HK-2 (cell line): ENCODE results near the gene PAXX.

ENCODE experiments used
- DNase-seq: peaks from one replicate; pipeline ENCODE4 v3.0.0-alpha.2; 2018; ENCODE audit not compliant: unreplicated experiment

PAXX gene

DNA sequence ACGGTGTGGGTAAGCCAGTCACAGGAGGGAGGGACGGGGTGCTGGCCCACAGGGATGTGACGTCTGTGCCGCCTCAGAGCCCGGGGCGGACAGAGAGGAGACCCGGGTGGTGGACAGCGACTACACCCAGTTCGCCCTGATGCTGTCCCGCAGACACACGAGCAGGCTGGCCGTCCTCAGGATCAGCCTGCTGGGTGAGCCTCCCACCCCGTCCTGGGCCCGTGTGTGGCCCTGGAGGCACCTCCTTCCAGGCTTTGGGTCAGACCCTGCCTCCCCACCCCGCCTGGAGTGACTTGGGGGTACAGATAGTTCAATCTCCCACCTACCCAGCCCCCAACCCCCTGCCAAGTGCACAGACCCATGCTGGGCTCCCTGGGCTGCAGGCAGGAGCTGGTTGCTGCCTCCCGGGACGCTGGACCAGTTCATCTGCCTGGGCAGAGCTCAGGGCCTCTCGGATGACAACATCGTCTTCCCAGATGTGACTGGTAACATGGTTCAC is 38.4 kb upstream of the PAXX start:
- DNase-seq, result no peak

DNA sequence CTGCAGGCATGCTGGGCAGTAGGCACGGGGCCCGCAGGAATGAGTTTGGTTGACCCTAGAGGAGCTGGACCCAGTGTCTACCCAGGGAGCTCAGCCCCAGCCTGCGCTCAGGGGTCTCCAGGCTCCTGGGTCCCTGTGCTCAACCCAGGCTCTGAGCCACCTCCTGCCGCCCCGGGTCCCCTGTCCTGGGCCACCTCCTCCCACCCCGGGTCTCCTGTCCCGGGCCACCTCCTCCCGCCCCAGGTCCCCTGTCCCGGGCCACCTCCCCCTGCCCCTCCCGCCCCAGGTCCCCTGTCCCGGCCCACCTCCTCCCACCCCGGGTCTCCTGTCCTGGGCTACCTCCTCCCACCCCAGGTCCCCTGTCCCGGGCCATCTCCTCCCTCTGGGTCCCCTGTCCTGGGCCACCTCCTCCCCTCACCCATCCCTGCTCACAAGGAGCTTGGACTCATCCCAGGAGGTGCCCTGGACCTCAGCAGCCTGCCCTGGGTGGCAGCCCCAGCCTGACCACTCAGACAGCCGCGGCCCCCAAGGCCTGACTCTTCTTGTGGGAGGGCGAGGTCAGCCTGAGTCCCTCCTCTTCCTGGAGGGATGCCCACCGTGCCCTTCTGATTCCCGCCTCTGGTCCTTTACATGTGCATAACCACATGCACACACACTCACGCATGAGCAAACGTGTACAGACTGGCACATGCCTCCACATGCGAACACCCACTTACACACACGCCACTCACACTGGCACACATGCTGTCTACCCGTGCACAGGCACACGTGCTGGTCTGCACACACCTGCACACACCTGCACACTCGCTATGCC is 37.7 kb upstream of the PAXX start:
- DNase-seq, result no peak

DNA sequence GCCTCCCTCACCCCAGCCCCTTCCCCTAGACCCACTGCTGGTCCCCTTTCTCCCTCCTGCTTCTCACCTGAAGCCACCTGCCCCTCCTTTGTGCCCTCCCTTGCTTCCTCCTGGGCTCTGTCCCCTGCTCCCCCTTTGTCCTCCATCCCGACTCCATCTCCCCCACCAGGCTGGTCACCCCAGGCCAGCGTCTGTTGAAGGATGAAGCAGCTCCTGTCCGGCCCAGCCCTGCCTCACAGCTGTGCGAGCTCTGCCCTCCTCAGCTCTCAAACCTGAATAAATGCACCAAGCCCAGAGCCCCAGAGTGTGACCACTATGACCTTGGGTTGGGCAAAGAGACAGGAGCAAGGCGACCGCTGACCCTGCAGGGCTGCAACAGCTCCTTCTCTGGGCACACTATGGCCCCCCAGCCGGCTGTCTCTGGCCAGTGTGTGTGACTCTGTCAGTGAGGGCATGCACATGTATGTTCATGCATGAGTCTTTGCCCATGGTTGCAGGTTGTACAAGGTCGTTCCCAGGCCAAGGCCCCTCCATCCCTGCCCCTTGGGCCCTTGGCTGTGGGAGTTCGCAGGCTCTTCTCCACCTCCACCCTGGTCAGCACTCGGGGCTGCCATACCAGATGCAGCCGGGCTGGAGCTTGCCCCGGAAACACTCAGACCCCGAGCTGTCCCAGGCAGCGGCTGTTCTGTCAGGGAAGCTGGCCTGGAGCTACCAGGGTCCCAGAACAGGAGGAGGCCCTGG is 36.9 kb upstream of the PAXX start:
- no peak for DNase-seq

DNA sequence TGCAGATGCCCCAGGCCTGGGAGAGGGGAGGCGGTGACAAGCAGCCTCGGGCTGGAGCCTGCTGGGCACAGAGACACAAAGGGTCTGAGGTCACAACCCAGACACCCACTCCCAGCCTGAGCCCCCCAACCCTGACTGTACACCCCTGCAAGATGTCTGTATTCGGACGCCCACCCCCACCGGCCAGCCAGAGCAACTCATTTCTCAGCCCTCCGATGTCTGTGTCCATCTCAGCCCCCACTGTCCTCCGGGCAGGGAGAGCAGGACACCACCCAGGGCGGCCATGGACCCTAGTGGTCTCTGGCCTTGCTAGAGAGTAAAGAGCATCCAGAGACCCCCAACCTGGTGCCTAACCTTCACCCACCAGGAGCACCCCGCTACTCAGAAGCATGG is 36.3 kb upstream of the PAXX start:
- DNase-seq, result no peak

DNA sequence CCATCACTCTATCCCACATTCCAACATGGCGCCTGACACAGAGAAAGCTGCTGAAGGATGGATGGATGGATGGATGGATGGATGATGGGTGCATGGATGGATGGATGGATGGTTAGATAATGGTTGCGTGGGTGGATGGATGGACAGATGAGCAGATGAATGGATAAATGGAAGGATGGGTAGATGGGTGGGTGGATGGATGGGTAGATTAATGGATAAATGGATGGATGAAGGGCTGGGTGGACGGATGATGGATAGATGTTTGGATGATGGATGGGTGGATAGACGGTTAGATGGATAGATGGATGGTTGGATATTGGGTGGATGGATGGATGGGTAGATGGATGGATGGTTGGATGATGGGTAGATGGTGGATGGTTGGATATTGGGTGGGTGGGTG is 35.6 kb upstream of the PAXX start:
- DNase-seq, result no peak

DNA sequence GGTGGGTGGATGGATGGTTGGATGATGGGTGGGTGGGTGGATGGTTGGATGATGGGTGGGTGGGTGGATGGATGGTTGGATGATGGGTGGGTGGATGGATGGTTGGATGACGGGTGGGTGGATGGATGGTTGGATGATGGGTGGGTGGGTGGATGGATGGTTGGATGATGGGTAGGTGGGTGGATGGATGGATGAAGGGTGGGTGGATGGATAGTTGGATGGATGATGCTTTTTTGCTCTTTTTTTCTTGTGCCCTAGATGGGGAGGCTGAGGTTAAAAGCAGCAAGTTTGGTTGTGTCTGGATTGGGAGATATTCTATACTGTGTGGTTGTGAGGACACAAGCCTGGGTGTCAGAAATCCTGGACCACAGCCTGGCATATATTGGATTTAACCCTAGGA is 34.8 kb upstream of the PAXX start:
- no peak for DNase-seq

DNA sequence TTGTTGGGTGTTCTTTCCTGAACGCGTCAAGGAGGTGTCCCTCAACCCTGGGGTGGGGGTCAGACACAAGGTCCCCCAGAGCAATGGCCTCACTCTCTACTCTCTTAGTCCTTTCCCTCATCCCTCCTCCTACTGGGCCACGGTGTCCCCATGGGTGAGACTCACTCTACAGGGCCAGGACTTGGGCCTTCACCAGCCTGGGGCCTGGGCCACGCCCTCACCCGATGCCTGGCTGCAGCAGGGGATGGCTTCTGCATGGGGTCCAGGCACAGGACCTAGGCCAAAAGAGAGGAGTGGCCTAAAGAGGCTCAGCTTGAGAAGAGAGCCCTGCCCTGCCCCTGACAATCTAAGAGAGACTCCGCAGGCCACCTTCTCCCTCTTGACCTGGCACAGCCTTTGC is 34.3 kb upstream of the PAXX start:
- DNase-seq, result no peak

DNA sequence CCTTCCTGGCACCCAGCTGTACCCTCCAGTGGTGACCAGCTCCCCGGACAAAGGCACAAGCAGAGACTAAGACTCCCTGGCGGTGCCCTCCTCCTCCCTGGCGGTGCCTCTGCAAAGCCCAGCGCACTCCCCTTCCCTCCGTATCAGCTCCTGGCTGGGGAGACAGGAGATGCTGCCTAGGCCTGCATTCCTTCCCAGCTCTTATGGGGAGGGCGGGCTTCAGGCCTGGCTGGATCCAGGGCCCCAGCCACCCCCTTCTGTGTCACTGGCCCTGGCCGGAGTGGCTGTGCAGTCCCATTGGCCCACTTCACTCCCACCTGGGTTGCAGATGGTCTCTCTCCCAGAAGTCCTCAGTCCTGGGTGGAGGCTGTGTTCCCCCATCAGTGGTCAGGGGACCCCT is 33.7 kb upstream of the PAXX start:
- no peak for DNase-seq

DNA sequence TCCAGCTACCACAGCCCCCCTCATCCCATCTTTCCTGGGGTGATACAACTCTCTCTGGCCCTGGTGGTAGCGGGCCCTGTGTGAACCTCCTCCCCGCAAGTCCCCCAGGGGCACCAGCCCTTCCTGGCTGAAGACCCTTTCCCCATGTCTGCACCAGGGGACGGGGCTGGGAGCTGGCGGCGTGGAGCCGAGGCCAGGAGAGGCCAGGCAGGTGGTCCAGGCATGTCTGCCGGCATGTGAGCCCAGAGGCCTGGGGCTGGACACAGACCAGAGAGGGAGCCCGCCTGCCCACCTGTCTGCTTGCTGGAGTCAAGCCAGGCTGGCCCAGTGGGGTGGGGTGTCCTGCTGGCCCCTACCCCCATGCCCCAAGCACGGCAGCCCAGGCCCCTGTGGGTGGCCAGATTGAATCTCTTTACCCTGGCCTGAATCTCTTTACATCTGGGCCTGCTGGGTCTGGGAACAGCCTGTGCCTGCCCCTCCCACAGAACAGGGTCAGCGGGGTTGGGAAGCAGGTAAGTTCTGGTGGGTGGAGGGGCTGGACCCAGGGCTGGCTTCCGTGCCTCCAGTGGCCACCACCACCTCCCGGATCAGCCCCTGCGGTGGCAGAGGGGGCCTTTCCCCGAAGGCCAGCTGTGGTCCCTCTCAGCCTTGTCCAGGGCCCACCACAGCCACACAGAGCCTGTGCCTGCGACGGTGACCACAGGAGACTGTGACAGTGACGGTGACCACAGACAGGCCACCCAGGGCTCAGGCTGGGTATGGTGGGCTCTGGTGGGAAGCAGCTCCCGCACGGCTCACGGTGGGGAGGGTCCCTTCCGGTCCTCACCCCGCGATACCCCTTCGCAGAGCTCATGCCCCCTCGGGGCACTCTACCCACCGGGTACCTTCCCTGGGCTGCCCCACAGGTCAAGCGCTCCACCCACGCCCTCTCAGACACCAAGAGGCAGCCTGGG is 33.0 kb upstream of the PAXX start:
- DNase-seq, result no peak

DNA sequence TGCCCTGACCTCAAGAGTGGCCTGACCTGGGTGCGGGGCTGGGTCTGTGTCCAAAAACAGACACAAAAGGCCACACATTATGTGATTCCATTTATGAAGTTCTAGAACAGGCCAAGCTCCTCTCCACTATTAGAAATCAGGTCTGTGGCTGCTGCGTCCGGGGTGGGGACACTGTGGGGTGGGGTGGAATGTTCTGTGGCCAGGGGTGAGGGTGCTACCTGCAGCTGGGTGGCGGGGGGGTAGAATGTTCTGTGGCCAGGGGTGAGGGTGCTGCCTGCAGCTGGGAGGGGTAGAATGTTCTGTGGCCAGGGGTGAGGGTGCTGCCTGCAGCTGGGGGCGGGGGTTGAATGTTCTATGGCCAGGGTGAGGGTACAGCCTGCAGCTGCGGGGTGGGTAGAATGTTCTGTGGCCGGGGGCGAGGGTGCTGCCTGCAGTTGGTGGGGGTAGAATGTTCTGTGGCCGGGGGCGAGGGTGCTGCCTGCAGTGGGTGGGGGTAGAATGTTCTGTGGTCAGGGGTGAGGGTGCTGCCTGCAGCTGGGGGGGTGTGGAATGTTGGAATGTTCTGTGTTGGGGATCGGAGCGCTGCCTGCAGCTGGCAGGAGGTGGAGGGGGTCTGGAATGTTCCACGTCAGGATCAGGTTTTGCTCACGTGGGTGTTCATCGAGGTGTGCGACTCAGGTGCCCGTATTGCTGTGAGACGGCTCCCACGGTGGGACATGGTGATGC is 31.8 kb upstream of the PAXX start:
- DNase-seq, result no peak

DNA sequence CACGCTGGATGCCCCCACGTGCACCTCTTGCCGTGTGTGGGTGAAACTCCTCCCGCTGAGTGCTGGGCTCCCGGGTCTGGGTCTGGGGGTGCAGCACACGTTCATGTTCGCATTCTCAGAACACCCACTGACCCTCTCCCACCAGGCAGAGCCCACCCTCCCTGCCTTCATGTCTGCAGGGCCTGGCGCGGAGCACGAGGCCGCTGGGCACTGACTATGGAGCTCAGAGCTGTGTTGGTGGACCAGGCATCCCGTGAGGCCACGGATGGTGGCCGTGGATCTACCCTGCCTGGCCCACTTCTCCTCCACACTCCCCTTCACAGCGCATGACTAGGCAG is 31.3 kb upstream of the PAXX start:
- DNase-seq, result no peak

DNA sequence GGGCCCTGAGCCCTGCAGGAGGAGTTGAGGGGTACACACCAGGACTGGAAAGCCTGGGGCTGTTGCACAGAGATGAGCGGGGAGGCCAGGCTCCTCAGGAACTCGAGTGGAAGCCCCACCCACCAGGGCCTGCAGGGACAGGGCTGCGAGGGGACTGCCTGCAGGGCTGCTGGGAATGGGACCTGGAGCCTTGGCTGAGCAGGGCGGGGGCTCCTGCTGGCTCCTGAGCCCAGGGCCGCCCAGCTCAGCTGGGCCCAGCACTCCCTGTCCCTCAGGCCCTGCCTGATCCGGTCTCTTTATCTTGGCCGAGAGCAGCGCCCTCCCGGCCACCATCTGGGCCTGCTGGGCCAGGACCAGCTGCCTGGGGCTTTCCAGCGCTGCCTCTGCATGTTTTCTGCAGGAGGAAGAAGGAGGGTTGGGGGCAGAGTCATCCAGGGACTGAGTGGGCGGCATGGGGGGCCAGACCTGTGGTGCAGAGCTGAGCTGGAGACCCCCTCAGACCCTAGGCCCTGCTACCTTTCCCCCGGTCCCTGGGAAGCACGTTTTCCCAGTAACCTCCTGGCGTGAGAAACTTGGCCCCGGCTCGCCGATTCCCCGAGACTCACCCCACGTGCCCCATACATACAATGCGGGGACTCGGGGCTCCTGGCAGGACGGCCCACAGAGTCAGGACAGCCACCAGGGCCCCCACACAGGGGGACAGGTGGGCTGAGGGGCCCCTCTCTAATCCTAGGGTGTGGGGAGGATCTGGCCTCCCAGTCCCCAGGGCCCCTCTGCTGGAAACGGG is 30.8 kb upstream of the PAXX start:
- no peak for DNase-seq

DNA sequence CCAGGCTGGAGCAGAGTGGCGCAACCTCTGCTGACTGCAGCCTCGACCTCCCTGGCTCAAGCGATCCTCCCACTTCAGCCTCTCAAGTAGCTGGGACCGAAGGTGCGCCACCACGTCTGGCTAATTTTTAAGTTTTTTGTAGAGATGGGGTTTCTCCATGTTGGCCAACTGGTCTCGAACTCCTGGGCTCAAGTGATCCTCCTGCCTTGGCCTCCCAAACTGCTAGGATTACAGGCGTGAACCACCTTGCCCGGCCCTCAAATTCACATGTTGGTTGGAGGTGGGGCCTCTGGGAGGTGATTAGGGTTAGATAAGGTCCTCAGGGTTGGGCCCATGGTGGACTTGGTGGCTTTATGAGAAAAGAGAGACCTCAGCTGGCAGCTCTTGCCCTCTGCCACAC is 30.1 kb upstream of the PAXX start:
- DNase-seq, result no peak

DNA sequence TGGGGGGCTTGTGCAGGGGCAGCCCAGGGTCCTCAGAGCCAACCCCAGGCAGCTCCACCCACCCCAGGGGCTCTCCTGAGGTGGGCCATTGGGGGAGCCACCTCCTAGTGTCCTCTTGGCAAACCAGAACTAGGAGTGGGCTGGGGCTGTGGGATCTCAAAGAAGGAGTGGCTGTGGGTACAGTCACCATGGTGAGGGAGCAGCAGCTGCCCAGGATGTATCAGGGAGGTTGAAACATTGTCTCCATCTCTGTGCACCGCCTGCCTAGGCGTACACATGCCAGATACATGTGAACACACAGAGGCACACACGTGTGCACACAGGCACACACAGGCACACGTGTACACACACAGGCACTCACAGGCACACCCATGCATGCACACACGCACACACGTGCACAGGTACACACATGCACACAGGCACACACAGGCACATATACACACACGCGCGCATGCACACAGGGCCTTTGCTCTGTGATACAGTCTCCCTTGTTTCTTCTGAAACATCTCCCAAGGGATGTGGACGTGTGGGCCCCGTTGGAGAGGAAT is 29.4 kb upstream of the PAXX start:
- no peak for DNase-seq

DNA sequence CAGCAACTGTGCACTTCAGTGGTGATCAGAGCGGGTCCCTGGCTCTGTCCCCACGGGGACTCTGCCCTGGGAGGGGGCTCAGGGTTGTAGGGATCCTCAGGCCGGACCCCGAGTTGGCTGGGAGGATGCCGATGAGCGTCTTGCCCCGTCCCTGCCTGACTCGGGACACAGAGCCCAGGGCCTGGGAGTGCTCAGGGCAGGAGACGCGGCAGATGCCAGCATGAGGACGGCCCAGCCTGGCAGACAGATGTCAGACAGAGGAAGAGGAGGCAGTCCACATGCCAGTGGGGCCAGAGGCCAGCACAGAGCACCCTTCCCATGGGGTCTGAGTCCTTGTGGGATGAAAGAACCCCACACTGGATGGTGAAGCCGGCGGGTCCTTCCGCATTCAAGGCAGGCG is 28.9 kb upstream of the PAXX start:
- DNase-seq, result no peak

DNA sequence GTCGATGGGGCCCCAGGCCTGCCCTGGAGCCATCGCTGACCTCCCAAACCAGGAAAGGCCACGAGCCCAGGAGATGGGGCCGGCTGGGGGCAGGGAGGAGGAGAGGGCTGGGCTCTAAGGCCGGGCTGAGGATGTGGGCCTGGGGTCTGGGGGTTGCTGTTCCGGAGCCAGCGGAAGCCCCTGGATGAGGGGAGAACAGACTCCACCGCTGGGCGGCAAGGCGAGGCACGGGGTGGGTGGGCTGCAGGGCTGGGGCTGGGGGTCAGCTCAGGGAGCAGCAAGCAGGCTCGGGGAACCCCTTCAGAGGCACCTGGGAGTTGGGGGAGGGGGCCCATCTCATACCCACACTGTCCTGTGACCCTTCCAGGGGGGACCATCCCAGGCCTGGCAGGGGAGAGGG is 28.5 kb upstream of the PAXX start:
- no peak for DNase-seq

DNA sequence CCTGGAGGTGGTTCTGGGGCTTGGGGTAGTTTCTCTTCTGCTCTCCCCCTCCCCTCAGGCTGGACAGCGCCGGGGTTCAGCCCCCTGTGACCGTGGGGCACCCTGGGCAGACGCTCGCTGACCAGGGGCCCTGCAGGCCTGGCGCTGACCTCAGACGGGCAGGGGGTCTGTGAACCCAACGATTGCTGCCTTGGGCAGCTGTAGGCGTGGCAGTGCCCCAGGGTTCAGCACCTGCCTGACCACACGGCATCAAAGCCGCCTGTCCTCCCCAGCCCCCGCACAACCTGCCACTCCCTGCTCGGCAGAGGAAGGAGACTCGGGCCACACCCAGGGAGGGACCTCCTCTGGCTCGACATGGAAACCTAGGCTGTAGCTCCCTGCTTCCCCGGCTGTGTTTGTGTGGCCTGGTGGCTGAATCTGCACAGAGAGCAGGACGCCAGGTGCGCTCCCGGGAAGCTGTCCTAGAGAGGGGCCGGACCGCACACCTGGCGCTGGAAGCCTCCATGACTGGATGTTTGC is 28.0 kb upstream of the PAXX start:
- no peak for DNase-seq

DNA sequence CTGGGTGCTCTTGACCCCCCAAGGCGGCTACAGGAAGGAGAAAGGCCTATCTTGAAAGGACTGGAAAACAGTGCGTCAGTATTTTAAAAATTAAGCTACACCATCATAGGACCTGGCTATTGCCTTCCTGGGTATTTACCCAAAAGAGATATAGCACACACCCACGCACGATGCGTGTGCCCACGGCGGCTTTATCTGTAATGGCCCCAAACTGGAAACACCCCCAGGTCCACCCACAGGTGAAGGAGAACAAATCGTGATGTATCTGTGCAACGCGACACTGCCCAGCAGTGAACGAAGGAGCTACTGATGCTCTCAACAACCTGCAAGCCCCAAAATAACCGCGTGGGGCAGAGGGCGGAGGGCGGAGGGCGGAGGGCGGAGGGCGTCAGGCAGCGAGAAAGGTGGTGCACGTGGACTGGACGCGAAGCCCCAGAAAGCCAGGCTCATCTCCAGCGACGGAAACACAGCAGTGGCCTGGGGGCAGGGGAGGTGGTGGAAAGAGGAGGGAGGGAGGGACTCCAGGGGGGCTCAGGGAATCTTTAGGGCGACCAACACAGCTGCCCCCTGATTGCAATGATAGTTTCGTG is 27.3 kb upstream of the PAXX start:
- DNase-seq, result no peak

DNA sequence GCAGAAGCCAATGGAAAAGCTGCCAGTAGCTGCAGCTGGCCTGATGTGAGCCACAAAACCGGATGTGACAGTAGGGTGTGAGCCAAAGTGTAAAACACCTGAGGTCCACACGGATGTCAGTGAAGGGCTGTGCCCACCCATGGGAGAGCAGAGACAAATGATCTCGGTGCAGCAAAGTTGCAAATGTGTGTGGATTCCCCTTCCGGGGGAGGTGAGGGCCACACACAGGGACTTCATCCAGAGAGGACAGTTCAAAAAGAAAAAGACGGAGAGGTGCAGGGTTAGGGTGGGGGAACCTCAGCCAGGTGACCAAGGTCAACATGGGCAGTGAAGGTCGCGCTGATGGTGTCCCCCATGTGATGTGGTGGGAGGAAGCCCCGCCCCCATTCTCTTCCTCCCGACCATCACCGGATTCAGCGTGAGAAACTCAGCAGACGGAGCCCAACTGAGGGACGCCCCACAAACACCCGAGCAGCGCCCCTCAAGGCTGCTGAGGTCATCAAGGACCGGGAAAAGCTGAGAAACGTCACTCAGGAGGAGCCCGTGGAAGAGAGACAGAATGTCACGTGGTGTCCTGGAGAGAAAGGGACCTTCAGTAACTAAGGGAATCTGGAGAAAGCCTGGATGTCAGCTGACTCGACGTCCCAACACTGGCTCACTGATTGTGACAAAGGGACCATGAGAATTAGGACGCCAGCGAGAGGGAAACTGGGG is 26.3 kb upstream of the PAXX start:
- no peak for DNase-seq
